A673 (cell line): ENCODE results near the gene LDHD.

Experiments
- EZH2 ChIP-seq: fragments of 200-600 bp; sonication (generic); IDR thresholded peaks from 2 replicates; pipeline ENCODE4 v1.6.1; 2017; ENCODE audit warnings: borderline replicate concordance, low read depth, mild to moderate bottlenecking, mixed read lengths, antibody characterized with exemption, low read length; ENCODE audit not compliant: poor library complexity, severe bottlenecking
- TF ChIP-seq, protein P1 (sequence below): fragments of 300-800, 200-600 bp; sonication (generic); conservative IDR thresholded peaks from 2 replicates; pipeline ENCODE4 v1.5.1; 2017; ENCODE audit warnings: low read depth, mild to moderate bottlenecking, antibody characterized with exemption, low read length, moderate library complexity, mixed read lengths

DNA sequence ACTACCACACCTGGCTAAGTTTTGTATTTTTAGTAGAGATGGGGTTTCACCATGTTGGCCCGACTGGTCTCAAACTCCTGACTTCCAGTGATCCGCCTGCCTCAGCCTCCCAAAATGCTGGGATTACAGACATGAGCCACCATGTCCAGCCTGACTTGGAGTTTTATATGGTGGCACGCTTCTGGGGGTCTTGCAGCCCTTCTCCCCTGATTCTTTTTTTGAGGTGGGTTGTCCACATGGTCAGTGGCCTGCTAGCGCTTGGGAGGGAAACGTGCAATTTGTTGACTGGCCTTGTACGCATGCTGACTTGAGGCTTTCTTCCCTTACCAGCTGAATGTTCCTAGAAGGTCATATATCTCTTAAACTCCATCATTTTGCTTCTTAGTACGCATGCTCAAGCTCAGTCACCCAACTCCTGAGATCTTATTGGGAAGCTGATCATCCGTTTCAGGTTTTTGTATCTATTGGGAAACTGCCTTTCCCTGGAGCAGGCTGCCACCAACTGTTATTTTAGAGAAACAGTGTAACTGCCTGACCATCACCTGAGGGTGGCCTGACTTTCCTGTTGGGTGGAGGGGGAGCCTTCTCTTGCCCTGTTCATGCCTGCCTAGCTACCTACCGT, 13.7 kb upstream of the LDHD start:
- TF ChIP-seq, protein P1, sequence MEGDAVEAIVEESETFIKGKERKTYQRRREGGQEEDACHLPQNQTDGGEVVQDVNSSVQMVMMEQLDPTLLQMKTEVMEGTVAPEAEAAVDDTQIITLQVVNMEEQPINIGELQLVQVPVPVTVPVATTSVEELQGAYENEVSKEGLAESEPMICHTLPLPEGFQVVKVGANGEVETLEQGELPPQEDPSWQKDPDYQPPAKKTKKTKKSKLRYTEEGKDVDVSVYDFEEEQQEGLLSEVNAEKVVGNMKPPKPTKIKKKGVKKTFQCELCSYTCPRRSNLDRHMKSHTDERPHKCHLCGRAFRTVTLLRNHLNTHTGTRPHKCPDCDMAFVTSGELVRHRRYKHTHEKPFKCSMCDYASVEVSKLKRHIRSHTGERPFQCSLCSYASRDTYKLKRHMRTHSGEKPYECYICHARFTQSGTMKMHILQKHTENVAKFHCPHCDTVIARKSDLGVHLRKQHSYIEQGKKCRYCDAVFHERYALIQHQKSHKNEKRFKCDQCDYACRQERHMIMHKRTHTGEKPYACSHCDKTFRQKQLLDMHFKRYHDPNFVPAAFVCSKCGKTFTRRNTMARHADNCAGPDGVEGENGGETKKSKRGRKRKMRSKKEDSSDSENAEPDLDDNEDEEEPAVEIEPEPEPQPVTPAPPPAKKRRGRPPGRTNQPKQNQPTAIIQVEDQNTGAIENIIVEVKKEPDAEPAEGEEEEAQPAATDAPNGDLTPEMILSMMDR: peak; percentile 34; the same call in 1 of the 2 replicates
- TF ChIP-seq EZH2: no peak
